Measurements from ENCODE around the gene MTMR3. TPM values are rescaled to one million over a fixed set of nuclear protein-coding genes. Genes with fewer than 3 reads are reported as not detected.

MTMR3 gene
- total and polyA plus RNA-seq, 8 donors = 37.4 to 55.4 (median 44.9) TPM

GRCh38 chr22:29885610-29886009 lies 2.6 kb downstream of the MTMR3 start:
- Histone ChIP-seq H3K9me3 (no peaks in the 10 kb centered on the region), H3K4me3 (peak overlapping the region in 1 of 2 donors; percentile 94), H3K27me3 (no peaks in the 10 kb centered on the region), H3K36me3 (no peaks in the 10 kb centered on the region), H3K4me1 (peaks cover 12 to 66% of the 10 kb centered on the region in 2 donors), H3K27ac (peak overlapping the region in 1 of 2 donors; percentile 97)
- ATAC-seq = peak; percentile 51
- DNase-seq = peak in 1 of 4 donors; percentile 30
- intact Hi-C loops (cut with DNase I) = no loop called here
- TF ChIP-seq, protein P1, sequence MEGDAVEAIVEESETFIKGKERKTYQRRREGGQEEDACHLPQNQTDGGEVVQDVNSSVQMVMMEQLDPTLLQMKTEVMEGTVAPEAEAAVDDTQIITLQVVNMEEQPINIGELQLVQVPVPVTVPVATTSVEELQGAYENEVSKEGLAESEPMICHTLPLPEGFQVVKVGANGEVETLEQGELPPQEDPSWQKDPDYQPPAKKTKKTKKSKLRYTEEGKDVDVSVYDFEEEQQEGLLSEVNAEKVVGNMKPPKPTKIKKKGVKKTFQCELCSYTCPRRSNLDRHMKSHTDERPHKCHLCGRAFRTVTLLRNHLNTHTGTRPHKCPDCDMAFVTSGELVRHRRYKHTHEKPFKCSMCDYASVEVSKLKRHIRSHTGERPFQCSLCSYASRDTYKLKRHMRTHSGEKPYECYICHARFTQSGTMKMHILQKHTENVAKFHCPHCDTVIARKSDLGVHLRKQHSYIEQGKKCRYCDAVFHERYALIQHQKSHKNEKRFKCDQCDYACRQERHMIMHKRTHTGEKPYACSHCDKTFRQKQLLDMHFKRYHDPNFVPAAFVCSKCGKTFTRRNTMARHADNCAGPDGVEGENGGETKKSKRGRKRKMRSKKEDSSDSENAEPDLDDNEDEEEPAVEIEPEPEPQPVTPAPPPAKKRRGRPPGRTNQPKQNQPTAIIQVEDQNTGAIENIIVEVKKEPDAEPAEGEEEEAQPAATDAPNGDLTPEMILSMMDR (IDR thresholded peaks at IDR 0.05) = no peak

DNA sequence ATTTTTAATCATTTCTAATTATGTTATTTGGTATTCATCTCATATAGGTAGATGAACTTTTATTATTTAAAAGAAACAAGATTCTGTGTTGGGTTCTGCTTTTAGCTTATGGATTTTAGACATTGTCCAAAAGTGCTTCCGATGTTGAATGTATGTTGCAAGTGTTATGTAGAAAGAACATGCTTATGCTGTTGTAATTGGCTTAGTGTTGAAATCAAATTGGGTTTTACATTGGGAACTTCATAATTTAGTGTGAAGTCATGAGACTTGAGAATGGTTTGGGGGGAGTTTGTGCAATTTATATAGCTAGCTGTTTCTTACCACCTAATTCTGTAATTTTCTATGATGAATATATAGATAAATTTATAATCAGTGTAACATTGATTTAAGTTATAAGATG lies 3.6 kb downstream of the MTMR3 start:
- no peak for DNase-seq
- Histone ChIP-seq H3K9me3 (no peaks in the 10 kb centered on the region), H3K27me3 (no peaks in the 10 kb centered on the region), H3K4me1 (peaks cover 12 to 74% of the 10 kb centered on the region in 2 donors), H3K4me3 (peak overlapping the region in 1 of 2 donors; percentile 94), H3K27ac (peak overlapping the region in 1 of 2 donors; percentile 97), H3K36me3 (no peaks in the 10 kb centered on the region)
- ATAC-seq = no peak
- TF ChIP-seq, protein P1 (IDR thresholded peaks at IDR 0.05) = no peak
- intact Hi-C loops (cut with DNase I) = no loop called here

GRCh38 chr22:29887358-29887757 lies 4.4 kb downstream of the MTMR3 start:
- H3K9me3 ChIP-seq = no peaks in the 10 kb centered on the region
- no peaks in the 10 kb centered on the region for H3K27me3 ChIP-seq
- peaks cover 12 to 81% of the 10 kb centered on the region in 2 donors for H3K4me1 ChIP-seq
- H3K4me3 ChIP-seq = no peak overlapping the region
- DNase-seq (no peak), ATAC-seq (no peak)
- TF ChIP-seq, protein P1 (IDR thresholded peaks at IDR 0.05) = no peak
- H3K27ac ChIP-seq = peak overlapping the region in 1 of 2 donors; percentile 97
- H3K36me3 ChIP-seq = no peaks in the 10 kb centered on the region
- intact Hi-C loops (cut with DNase I) = no loop called here

DNA sequence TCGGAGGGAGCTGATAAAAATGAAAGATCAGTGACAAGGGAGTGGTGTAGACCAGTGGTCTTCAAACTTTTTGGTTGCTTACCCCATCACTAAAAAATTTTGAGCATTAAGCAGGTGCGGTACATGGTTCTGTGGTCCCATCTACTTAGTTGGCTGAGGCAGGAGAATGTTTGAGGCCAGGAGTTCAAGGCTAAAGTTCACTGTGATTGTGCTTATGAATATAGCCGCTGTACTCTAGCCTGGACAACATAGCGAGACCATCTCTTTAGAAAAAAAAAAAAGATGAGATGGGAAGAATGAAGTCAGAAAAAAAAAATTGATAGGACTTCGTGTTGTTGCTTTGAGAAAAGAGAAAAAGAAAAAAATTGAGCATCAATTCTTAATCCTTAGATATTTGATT lies 7.8 kb downstream of the MTMR3 start:
- intact Hi-C loops (cut with DNase I) = no loop called here
- Histone ChIP-seq H3K27ac (no peak overlapping the region), H3K4me1 (peaks cover 0 to 73% of the 10 kb centered on the region in 2 donors), H3K4me3 (no peak overlapping the region), H3K36me3 (no peaks in the 10 kb centered on the region), H3K27me3 (no peaks in the 10 kb centered on the region), H3K9me3 (no peaks in the 10 kb centered on the region)
- DNase-seq (no peak), ATAC-seq (no peak)
- TF ChIP-seq, protein P1 (IDR thresholded peaks at IDR 0.05) = no peak

DNA sequence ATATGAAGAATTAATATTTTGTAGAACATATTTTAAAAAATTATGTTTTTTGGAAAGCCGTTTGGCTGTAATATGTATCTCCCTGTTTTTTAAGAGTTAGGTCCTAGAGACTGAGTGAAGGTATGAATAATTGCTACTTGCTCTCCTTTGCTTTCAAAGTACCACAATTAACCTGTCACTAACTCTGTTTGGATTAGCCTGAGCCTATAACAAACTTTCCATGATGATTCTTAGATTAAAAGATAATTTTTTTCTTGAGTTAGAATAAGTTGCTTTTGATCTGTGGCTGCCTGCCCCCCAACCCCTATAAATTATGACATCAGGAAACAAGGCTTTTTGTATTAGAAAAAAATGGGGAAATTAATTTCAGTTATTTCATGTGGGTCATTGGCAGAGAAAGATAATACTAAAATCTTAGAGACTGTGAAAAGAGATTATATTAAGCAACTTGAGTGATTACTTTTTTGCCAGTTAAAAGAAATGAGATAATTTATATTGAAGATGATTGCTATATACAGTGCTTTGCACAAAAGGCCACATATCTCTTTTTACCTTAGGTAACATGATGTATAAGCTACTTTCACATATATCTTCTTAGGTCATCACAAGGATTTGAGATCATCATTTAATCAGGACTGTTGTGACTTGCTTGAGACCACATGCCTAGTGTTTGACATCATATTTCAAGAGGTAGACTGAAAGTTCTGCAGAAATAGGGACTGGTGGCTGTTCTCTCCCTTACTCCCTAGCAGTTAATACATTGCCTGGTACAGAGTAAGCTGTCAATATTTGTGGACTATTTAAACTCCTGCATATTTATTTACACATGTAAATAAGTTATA lies 9.6 kb downstream of the MTMR3 start:
- no peak overlapping the region for H3K4me3 ChIP-seq

More for the DNA sequence above, 9.6 kb downstream of the MTMR3 start:
- no peak for DNase-seq
- intact Hi-C loops (cut with DNase I) = no loop called here
- no peaks in the 10 kb centered on the region for H3K9me3 ChIP-seq
- peaks cover 0 to 55% of the 10 kb centered on the region in 2 donors for H3K4me1 ChIP-seq
- no peak for ATAC-seq
- TF ChIP-seq, protein P1 (IDR thresholded peaks at IDR 0.05) = no peak
- no peaks in the 10 kb centered on the region for H3K36me3 ChIP-seq
- H3K27ac ChIP-seq = no peak overlapping the region
- no peaks in the 10 kb centered on the region for H3K27me3 ChIP-seq

Data from left lung (tissue), 10 donors.